DMS153 treated with DMSO at 0.1 percent for 48 hours (cell line): Measurements from ENCODE around the gene EYA2.

Experiments
- DNase-seq: peaks from one replicate; lab custom pipeline; 2025; ENCODE audit not compliant: unreplicated experiment; lab: John Stamatoyannopoulos, UW

EYA2 gene

DNA sequence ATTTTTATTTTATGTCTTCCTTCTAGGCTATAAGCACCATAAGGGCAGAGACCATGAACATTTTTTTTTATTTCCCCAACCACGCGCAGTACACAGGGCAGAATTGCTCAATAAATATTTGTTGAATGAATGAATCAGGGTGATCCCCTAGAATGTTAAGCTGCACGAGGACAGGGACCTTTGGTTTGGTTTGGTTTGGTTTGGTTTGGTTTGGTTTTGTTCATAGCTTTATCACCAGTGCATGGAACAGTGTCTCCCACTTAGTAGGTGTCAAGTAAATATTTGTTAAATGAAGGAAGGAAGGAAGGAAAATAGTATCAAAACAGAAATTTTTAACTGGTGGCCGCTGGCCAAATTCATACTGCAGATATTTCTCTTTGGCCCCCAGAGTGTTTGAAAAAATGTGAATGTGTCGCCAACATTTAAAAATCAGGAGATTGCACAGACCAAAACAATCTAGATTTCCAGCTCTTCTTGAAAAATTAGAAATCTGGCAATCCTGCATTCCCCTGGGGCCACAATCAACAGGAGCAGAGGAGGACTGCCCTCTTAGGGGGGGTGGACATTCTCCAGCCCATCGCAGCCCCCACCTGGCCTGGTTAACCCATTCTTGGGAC lies 205.3 kb downstream of the EYA2 start:
- DNase-seq = no peak

DNA sequence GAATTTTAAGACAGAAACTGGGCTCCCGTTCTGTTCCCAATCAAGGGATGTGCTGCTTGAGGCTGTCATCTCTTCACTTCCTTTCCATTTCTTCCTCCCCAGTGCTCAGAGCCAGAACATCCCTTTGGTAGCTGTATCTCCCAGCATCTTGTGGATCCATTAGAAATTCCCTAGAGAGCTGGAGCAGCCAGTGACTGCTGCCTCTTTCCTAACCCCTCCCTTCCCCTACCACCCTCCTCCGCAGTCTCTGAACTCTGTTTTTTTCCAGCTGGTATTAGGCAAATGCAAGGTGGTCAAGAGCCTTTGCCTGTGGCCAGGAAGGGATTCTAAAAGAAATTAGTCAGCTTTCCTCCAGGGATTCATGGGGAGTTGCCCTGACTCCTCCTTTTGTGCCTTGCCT lies 208.0 kb downstream of the EYA2 start:
- no peak for DNase-seq

DNA sequence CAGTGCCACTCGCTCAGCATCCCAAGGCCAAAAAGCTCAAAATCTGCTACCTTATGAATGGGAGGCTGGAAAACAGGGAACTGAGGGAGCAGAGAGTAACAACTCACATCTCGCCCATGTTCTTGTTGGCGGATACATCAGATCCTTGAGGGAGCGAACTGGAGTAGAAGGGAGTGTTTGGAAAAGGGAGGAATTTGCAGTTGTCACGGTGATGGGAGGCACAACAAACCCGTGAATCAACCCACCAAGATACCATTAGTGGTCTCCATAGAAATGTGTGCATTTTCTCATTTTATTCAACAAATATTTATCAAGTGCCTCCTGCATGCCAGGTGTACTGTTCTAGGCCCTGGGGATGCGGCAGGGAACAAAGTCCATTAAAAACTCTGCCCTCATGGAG lies 212.1 kb downstream of the EYA2 start:
- no peak for DNase-seq

DNA sequence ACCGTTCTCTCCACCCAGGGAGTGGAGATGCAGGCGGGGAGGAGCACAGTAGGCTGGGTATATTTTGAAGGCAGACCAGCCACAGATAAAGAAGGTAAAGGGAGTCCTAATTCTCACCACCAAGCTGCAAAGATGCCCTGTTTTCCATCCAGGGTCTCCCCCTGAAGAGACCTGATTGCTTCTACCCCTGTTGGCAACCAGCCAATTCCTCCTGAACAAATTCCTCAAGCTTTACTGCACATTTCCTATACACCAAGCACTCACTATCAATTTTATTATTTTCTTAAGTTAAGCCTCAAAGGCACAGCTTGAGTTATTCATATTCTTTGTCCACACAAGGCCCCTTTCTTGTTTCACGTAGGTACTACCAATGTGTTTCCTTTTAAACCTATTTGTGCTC lies 214.4 kb downstream of the EYA2 start:
- no peak for DNase-seq

- no peak for DNase-seq
These were observed 216.2 kb downstream of the EYA2 start for GRCh38 chr20:47110819-47111218.

- no peak for DNase-seq
These were observed 216.9 kb downstream of the EYA2 start for GRCh38 chr20:47111576-47111975.

DNA sequence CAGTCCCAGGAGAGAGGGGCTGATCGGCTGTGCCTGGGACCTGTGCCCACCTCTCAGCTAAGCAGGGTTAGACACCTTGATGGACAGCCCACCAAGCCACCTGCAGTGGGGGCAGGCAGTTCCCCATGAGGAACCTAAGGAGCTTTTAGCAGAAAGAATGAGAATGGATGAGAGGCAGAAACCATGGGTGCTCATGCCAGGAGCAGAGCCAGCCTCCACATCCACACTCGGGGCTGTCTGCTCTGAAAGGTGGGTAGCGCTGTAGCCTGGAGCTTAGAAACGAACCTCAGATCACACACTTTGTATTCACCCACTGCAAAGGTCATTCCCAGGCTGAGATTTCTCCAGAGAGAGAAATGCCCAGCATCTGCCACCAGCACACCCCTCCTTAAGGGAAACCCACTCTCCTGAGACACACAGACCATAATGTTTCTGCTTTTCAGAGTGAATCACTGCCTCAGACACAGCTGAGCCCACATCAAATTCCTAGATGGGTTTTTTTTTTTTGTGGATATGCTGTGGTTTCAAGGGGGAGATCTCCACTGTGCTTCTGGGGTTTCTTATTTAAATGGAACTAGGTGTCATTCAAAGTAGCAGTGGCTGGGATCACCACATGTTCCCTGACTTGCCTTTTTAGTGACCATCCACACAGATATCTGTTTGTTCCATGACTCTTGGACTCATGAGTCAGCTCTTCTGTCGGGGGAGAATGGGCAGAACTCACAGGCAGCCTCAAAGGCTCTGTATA lies 218.9 kb downstream of the EYA2 start:
- DNase-seq = no peak

- no peak for DNase-seq
These were observed 221.1 kb downstream of the EYA2 start for GRCh38 chr20:47115694-47116093.

- no peak for DNase-seq
These were observed 222.7 kb downstream of the EYA2 start for GRCh38 chr20:47117371-47117770.

DNA sequence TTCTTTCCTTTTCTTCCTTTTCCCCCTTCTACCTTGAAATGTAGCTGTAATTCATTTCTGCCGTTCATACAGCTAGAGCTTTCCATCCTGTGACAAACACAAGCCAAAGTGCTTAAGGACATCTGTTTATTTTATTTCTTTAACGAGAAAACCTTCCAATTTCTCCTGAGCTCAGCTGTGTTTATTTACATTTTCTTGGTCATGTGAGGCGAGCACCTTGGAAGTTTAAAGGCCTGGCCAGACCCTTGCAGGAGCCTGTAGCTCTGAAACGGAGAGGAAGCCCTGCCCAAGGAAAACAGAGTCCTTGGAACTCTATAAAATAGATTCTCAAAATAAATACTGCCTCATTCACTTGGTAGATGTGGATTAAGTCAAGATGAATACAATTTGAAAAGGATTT lies 223.1 kb downstream of the EYA2 start:
- DNase-seq = no peak

DNA sequence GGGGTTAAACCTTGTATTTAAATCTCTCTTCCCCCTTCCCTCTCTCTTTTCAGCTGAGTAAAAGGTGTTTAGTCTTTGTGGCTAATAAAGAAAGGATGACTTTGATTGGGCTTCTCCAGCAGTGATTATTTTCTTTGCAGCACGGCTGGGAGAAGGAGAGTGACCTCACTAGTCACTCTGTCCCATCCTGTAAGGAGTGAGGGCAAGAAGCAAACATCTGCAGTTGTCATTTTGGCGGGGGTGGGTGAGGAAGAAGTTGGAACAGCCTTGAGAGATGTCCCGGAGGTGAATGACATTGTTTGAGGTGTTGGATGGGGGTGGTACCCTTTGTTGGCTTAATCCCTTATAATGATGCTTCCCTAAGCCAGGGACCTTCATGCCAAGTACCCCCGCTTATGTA lies 223.6 kb downstream of the EYA2 start:
- DNase-seq = no peak

DNA sequence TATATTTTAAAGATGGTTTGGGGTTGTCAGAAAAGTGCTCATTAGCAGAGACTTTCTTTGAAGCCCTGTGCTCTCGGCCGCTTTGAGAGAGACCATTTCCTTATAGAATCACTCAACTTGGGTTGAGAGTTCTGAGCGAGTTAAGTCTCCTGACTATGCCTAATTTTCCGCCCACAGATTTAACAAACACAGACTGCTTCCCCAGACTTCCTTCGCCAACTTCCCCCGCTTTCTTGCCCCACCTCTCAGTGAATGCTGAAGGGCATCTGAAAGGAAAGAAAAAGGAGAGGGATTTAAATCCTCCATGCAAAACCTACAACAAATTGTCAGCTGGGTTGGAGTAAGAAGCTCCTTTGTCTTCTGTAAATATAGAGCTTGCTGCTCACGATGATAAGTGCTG lies 224.0 kb downstream of the EYA2 start:
- no peak for DNase-seq

DNA sequence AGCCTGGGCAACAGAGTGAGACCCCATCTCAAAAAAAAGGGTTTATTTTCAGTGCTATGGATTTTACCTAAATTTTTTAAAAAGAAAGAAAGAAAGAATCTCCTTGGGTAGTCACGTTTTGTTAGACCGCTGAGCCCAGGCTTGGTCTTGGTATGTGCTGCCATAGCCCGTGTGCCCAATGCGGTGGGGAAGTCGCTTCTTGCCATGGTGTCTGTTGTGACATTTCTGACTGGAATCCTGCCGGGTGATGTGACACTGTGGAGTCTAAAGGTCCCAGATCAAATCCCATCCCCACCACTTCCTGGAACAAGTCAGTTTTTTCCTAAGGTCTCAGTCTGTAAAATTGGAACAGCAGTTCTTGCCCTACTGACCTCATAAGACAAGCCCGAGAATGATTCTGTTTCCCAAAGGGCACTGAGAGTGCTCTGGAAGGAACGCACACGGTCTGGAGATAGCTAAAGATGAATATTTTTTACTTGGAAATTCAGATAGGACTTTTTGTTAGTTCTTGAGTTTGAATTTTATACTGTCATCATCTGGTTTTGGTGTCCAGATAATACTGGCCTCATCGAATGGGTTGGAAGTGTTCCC lies 225.8 kb downstream of the EYA2 start:
- DNase-seq = no peak

GRCh38 chr20:47122560-47122959 lies 227.9 kb downstream of the EYA2 start:
- DNase-seq = no peak

DNA sequence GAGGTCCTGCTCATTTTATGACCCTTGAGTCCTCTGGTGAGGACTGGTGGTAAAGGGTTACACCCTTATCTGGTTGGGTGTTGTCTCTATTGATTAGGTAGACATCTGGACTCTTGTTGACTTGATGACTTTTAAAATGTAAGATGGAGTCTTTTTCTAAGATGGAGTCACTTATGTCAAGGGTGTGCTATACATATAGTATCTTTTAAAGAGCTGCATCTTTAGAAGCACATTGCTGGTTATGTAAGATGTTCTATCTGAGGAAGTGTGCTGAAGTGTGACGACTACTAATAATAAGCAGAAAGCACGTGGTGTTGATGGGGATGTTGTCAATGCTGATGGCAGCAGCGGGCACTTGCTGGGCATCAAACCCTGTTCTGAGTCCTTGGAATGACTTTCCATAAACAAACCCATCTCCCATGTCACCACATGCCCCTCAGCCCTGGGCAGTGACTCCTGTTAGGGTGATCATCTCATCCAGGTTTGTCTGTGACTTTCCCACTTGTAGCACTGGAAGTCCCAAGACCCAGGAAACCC lies 229.6 kb downstream of the EYA2 start:
- no peak for DNase-seq

DNA sequence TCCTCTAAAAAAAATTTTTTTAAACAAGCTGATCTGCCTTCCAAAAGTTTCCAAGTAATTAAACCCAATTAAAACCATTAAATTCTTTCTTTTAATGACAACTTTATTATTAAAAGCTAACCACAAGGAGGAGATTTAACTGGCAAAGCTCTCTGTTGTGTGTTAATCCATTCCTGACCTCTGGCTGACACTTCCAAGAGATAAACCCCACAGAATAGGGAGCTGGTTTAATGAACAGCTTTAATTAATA lies 230.8 kb downstream of the EYA2 start:
- no peak for DNase-seq

DNA sequence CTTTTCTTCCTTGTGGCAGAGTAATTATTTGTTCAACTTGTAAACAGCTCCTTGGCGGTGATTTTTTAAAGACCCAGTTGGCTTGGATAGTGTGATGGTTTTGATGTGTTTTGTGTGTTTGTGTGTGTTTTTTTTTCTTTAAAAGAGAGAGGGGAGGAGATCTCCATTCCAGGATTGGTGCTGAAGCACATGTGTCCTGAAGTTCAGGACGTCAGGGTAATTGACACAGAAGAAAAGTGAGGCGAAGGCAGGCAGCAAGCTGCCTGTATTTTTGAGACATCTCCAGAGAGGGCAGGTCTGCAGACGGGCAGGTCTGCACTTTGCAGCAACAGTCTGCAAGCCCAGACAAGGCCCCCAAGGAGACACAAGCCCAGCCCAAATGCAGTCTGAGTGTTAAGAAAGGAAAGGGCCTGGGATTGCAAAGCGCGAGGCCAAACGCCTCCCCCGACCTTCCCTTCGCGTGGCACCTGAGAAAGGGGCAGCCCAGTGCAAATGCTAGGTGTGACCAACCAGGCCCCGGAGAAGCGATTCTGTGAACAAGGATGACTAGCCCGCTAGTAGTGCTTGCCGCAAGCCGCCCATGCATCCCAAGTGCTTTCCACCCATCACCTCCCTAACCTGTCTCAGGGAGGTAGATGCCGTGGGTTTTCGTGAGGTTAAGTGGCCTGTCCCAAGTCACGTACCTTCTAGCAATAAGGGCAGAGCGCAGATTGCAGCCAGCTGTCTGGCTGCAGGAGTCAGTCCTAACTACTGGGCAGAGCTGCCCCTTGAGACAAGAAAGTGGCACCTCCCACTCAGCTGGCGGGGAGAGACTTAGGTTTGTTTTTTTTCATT lies 231.3 kb downstream of the EYA2 start:
- no peak for DNase-seq

DNA sequence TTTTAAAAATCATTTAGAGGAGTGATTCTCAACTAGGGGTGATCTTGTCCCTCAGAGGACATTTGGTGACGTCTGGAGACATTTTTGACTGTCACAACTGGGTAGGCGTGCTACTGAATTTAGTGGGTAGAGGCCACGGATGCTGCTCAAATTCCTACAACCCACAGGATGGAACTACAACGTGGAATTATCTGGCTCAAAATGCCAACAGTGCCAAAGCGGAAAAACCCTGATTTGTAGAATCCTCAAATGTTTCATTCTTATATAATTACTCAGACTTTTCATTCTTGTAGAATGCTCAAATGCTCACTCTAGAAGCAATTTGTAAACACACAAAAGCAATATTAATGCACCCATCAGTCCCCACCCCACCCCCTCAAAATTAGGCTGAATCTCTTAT lies 232.1 kb downstream of the EYA2 start:
- no peak for DNase-seq

DNA sequence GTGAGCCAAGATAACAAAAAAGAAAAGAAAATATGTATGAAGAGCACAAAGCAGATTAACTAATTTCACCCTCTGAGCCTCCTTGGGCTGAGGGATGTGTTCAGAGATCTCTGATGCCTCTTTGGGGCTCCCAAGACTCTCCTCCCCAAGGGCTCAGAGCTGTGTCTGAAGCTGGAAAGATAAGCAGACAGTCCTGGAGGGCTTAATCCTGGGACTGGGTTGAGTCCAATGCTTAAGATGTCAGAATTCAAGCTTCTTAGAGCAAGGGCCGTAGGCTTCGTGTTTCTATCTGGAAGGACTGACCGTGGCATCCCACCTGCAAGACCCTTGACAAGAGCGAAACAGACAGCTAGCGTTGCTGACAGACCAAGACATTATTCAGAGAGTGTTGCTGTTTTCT lies 232.9 kb downstream of the EYA2 start:
- DNase-seq = no peak

GRCh38 chr20:47127999-47128398 lies 233.4 kb downstream of the EYA2 start:
- no peak for DNase-seq

- no peak for DNase-seq
These were observed 234.7 kb downstream of the EYA2 start for GRCh38 chr20:47129306-47129705.
